AG09319 (cell line): ENCODE data around the gene ZNF518B.
A peak's percentile ranks its signal among the peaks of the same experiment; 100 is the strongest.

Experiments used
- DNase-seq: peaks from one replicate; pipeline ENCODE4 v3.0.0-alpha.2; 2010; ENCODE audit warnings: low read depth; ENCODE audit errors: extremely low read depth
- TF ChIP-seq, protein P1 (sequence below): IDR thresholded peaks from 2 replicates; pipeline ENCODE4 v1.5.1; 2011; ENCODE audit warnings: low read depth, mild to moderate bottlenecking, inconsistent platforms, low read length, moderate library complexity

The ZNF518B gene

DNA sequence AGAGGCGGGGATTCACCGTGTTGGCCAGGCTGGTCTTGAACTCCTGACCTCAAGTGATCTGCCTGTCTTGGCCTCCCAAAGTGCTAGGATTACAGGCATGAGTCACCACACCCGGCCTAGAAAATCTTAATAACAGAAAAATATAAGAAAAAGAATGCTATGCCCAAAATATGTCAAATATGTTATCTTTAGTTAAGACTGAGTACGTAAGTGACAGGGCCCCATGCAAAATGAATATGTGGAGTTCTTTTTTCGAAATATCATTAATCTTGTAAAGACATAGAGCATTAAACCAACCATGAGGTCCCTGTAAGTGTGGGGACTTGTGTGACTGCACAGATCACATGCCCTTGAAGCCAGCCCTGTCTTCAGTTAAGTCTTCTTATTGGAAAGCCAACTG lies 8.9 kb upstream of the ZNF518B start:
- TF ChIP-seq, protein P1, sequence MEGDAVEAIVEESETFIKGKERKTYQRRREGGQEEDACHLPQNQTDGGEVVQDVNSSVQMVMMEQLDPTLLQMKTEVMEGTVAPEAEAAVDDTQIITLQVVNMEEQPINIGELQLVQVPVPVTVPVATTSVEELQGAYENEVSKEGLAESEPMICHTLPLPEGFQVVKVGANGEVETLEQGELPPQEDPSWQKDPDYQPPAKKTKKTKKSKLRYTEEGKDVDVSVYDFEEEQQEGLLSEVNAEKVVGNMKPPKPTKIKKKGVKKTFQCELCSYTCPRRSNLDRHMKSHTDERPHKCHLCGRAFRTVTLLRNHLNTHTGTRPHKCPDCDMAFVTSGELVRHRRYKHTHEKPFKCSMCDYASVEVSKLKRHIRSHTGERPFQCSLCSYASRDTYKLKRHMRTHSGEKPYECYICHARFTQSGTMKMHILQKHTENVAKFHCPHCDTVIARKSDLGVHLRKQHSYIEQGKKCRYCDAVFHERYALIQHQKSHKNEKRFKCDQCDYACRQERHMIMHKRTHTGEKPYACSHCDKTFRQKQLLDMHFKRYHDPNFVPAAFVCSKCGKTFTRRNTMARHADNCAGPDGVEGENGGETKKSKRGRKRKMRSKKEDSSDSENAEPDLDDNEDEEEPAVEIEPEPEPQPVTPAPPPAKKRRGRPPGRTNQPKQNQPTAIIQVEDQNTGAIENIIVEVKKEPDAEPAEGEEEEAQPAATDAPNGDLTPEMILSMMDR: no peak
- DNase-seq: no peak

DNA sequence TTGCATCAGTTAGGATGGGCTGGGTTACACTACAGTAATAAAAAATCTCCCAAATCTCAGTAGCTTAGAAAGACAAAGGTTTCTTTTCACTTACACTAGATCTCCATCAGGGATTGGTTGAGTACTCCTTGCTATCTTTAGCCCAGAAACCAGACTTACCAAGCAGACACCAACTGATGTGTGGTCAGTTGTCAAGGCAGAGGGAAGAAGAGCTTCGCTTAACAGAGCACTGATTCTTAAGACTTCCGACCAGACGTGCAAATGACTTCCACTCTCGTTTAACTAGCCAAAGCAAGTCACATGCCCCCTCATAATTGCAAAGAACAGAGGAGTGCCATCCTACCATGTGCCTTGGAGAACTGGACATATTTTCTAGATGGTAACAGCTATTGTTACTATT lies 5.7 kb upstream of the ZNF518B start:
- no peak for DNase-seq
- TF ChIP-seq, protein P1: no peak

DNA sequence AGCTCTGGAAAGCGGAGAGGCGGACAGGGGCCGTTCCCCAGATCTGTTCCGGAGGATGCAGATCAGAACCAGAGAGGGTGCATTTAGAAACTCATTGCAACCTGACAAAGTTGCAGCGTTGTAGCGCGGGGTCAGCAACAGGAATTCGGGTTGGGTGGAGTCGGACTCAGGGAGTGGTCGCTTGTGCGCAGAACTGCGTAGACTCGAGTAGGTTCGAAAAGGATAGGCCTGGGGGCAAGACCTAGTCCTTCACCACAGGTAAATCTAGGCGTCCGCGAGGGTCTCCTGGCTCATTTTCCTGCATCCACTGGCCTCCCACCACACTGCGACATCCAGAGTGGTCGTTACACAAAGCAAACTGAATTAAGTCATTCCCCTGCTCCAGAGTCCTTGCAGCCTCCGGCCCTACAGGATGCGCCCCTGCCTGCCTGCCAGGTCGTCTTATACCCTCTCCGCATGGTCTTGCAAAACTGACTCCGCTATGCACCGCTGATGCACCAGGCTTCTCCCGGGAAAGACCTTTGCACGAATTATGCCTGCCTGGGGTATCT lies 4.7 kb upstream of the ZNF518B start:
- no peak for DNase-seq

DNA sequence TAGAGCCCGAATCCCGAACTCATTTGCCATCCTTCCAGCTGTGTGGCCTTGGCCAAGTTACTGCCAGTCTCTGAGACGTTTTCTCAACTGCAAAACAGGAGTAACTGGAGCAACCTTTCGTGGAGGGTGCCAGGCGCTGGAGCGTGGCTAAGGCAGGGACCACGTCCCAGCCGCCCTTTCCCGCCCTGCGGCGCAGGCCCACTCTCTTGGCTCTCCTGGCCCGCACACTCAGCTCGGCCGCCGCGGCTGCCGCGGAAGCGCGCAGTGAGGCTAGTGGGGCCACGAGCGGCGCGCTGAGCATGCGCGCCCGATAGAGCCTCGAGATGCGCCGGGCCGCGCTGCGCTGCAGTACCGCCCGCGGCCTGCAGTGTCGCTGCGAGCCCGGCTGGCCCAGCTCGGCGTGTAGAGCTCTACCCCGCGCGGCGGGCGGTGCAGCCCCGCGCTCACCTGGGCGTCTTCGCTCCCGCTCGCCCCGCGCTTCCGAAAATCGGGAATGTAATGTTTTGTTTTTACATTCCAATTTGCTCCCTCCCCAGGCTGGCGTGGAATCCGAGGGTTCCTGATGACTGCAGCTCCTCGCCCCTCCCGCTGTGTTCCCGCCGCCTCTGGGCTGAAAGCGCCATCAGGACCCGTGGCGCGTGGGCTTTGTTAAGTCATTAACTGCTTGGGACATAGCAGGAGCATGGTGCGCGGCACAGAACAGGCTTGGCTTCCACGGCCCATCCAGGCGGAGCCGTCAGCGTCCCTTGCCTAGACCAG lies 4.0 kb upstream of the ZNF518B start:
- TF ChIP-seq, protein P1: peak; percentile 35
- DNase-seq: no peak

More for the DNA sequence above, 4.7 kb upstream of the ZNF518B start:
- TF ChIP-seq, protein P1: no peak

DNA sequence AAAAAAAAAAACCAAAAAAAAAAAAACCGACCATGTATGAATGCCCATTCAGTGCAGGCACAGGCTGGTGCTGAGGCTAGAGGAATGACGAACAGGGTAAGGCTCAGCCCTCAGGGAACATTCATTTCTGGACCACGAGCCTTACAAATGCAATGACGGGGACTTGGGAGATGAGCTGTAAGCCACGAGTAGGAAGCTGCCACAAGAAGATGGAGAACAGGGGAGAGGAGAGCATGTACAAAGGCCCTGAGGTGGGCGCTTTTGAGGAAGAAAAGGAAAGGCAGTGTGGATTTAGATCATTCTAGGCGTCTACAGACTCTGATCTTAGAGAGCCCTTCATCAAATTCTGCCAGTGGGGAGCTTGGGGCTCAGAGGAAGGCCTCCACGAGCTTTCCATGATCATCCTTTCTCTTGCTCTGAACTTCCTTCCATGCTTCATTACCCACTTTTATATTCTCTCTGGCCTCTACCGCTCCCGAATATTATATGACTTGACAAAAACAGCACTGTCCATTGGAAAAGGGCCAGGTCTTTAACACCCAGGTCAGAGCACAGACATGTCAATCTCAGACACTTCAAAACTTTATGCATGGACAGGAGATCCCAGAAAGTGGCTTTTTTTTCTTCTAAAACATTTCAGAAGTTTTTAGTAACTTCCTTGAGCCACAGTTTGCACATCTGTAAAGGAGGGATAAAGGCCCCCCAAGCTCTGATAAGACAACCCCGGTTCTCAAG lies 3.3 kb upstream of the ZNF518B start:
- no peak for DNase-seq
- TF ChIP-seq, protein P1: no peak

DNA sequence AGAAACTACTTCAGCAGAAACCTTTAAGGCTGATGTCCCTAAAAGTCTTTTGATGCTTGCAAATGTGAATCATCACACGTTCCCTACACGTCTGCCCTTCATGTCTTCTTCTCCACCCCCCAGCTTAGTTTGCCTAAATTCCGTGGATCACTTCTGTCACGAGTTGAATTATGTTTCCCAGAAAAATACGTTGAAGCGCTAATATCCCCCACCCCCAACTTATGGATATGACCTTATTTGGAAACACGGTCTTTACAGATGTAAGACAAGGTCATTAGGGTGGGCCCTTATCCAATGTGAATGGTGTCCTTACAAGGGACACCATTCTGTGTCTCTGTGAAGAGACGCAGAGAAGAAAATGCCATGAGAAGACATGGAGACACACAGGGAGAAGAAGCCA lies 2.1 kb upstream of the ZNF518B start:
- DNase-seq: no peak
- TF ChIP-seq, protein P1: no peak

DNA sequence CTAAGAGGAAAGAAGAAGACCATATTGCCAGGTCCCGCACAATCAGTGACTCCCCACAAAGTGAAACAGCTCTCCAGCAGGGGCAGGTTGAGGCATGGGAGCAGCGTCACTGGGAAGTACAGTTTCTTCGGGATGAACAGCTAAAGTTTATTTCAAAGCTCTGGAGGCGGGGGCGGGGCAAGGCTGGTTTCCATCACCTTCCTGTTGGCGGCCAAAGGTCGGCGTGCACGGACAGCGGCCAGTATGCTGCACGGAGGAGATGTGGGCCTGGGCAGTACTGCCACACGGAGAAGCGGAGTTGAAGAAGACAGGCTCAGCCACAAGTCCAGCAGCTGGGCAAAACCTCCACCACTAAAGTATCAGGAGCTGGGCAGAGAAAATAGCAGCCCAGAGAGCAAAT lies 951 bp upstream of the ZNF518B start:
- DNase-seq: no peak
- TF ChIP-seq, protein P1: no peak
